ENCODE measurements around the gene PPP2R2D.

The PPP2R2D gene

DNA sequence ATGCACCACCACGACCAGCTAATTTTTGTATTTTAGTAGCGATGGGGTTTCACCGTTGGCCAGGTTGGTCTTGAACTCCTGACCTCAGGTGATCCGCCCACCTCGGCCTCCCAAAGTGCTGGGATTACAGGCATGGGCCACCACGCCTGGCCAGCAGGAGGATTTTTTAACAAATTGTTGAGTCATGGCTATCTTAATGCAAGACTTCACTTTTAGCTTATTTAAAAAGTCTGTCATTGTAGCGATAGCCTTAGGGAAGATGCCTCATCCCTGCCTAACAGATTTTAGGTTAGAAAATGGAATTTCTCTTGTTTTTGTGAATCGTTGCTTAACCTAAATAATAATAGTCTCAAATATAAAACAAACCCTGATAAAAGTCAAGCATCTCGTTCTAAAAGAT, 35.5 kb downstream of the PPP2R2D start:
- H3K4me3 ChIP-seq (ENCODE audit: low read depth, low read length): no peak overlapping the region
- no peaks in the 10 kb centered on the region for H3K9me3 ChIP-seq (ENCODE audit: control insufficient read depth, insufficient read depth, low read length)
- no peaks in the 10 kb centered on the region for H3K4me1 ChIP-seq (ENCODE audit: control insufficient read depth, insufficient read depth, low read length)
- H3K9ac ChIP-seq (ENCODE audit: low read depth, low read length): no peak overlapping the region
- peaks cover 22% of the 10 kb centered on the region for H3K36me3 ChIP-seq (ENCODE audit: control insufficient read depth, insufficient read depth, low read length)
- no peaks in the 10 kb centered on the region for H3K27me3 ChIP-seq (ENCODE audit: control insufficient read depth, insufficient read depth, low read length)

DNA sequence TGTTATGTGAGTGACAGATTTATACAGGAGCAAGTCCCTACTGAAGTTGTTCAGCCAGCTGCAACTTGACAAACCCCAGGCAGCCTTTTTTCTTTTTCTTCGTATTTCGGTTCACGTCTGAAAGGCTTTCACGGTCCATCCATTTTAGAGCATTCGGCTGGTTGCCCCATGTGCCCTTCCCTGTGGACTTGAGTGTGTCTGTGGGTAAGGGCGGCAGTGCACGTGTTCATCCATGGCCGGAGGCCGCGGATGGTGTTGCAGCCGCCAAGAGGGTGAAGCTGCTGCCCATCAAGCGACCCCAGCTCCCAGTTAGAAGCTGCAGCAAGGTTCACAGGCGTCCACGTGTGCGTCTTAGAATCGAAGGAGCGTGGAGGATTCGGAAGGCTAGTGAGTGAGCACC, 35.9 kb downstream of the PPP2R2D start:
- Histone ChIP-seq H3K27me3 (ENCODE audit: control insufficient read depth, insufficient read depth, low read length) (no peaks in the 10 kb centered on the region), H3K36me3 (ENCODE audit: control insufficient read depth, insufficient read depth, low read length) (peaks cover 22% of the 10 kb centered on the region), H3K4me3 (ENCODE audit: low read depth, low read length) (no peak overlapping the region), H3K9ac (ENCODE audit: low read depth, low read length) (no peak overlapping the region), H3K4me1 (ENCODE audit: control insufficient read depth, insufficient read depth, low read length) (no peaks in the 10 kb centered on the region), H3K9me3 (ENCODE audit: control insufficient read depth, insufficient read depth, low read length) (no peaks in the 10 kb centered on the region)

DNA sequence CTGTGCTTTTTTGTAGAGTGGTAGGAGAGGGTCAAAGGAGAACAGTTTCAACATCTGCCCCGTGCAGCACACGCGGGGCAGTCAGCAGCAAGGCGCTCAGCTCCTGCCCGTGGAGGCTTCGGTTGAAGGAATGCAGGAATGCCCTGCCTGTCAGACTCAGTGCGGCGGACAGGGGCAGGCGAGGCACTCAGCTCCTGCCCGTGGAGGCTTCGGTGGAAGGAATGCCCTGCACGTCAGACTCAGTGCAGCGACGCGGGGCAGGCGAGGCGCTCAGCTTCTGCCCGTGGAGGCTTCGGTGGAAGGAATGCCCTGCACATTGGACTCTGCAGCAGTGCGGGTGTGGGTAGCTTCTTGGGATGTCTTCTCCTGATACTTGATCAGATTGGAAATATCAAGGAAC, 37.0 kb downstream of the PPP2R2D start:
- Histone ChIP-seq H3K4me3 (ENCODE audit: low read depth, low read length) (no peak overlapping the region), H3K4me1 (ENCODE audit: control insufficient read depth, insufficient read depth, low read length) (no peaks in the 10 kb centered on the region), H3K36me3 (ENCODE audit: control insufficient read depth, insufficient read depth, low read length) (peaks cover 27% of the 10 kb centered on the region), H3K9me3 (ENCODE audit: control insufficient read depth, insufficient read depth, low read length) (no peaks in the 10 kb centered on the region), H3K9ac (ENCODE audit: low read depth, low read length) (no peak overlapping the region), H3K27me3 (ENCODE audit: control insufficient read depth, insufficient read depth, low read length) (no peaks in the 10 kb centered on the region)

DNA sequence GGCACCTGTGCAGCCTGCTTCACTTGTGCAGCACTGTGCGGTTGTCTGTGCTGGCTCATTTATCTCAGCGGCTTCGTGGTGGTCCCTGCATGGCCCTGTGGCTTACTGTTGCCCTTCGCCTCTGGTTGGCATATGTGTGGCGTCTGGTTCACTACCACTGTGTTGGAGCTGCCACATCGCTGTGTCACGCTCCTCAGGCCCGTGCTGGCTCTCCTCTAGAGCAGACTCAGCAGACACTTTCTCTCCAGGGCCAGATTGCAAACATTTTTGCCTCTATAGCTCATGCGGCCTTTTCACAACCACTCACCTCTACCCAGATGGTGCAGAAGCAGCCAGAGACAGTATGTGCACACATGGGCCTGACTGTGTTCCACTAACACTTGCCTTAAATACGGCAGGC, 37.9 kb downstream of the PPP2R2D start:
- H3K9me3 ChIP-seq (ENCODE audit: control insufficient read depth, insufficient read depth, low read length): no peaks in the 10 kb centered on the region
- H3K9ac ChIP-seq (ENCODE audit: low read depth, low read length): no peak overlapping the region
- H3K27me3 ChIP-seq (ENCODE audit: control insufficient read depth, insufficient read depth, low read length): no peaks in the 10 kb centered on the region
- H3K4me1 ChIP-seq (ENCODE audit: control insufficient read depth, insufficient read depth, low read length): no peaks in the 10 kb centered on the region
- H3K4me3 ChIP-seq (ENCODE audit: low read depth, low read length): no peak overlapping the region
- peaks cover 27% of the 10 kb centered on the region for H3K36me3 ChIP-seq (ENCODE audit: control insufficient read depth, insufficient read depth, low read length)

DNA sequence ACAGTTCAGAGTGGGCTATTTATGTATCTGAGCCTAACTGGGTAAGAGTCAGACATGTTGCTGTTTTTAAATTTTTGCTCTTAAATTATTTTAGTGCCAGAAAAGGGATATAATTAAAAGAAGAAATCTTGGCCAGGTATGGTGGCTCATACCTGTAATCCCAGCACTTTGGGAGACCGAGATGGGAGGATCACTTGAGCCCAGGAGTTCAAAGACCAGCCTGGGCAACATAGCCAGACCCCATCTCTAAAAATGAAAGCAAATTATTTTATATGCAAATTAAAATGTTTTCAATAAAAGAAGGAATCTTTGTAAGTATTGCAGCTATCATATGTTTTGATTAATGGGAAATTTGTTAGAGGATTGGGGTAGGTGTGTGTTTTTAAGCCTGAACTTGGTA, 41.6 kb downstream of the PPP2R2D start:
- H3K4me1 ChIP-seq (ENCODE audit: control insufficient read depth, insufficient read depth, low read length): no peaks in the 10 kb centered on the region
- no peak overlapping the region for H3K9ac ChIP-seq (ENCODE audit: low read depth, low read length)
- no peaks in the 10 kb centered on the region for H3K27me3 ChIP-seq (ENCODE audit: control insufficient read depth, insufficient read depth, low read length)
- H3K9me3 ChIP-seq (ENCODE audit: control insufficient read depth, insufficient read depth, low read length): no peaks in the 10 kb centered on the region
- H3K4me3 ChIP-seq (ENCODE audit: low read depth, low read length): no peak overlapping the region
- peaks cover 45% of the 10 kb centered on the region for H3K36me3 ChIP-seq (ENCODE audit: control insufficient read depth, insufficient read depth, low read length)

DNA sequence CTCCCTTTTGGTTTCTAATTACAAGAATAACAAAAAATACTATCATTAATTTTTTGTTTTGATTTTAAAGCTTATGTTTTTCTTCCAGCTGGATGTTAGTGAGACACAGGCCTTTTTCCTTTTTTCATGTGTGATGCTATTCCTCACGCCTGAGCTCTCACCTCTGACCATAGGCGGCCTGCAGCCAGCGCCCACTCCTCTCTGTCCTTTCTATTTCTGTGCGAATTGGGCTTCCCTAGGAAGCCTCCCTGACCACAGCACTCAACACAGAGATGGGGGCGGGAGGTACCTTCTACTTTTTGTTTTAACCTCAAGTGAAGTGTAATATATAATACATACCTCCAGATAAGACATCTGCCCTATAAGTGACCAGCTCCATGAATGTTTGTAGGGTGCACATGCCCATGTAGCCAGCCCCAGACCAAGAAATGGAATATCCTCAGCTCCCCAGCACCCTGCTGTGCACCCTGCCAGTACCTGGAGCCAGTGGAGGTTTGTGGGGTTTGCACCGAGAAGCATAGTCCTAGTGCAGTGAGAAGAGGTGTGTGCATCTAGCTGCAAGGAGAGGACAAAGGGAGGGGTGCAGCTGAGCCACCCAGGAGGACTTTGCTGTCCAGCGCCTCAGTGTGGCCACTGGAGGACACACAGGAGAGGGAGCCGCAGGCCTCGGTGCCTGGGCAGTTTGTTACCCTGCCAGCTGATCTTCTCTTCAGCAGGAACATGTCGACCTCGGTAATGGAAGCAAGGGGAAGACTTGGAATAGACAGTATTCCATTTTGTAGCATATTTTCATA, 42.4 kb downstream of the PPP2R2D start:
- Histone ChIP-seq H3K9ac (ENCODE audit: low read depth, low read length) (no peak overlapping the region), H3K4me3 (ENCODE audit: low read depth, low read length) (no peak overlapping the region), H3K4me1 (ENCODE audit: control insufficient read depth, insufficient read depth, low read length) (no peaks in the 10 kb centered on the region), H3K9me3 (ENCODE audit: control insufficient read depth, insufficient read depth, low read length) (no peaks in the 10 kb centered on the region), H3K36me3 (ENCODE audit: control insufficient read depth, insufficient read depth, low read length) (peaks cover 49% of the 10 kb centered on the region), H3K27me3 (ENCODE audit: control insufficient read depth, insufficient read depth, low read length) (no peaks in the 10 kb centered on the region)

DNA sequence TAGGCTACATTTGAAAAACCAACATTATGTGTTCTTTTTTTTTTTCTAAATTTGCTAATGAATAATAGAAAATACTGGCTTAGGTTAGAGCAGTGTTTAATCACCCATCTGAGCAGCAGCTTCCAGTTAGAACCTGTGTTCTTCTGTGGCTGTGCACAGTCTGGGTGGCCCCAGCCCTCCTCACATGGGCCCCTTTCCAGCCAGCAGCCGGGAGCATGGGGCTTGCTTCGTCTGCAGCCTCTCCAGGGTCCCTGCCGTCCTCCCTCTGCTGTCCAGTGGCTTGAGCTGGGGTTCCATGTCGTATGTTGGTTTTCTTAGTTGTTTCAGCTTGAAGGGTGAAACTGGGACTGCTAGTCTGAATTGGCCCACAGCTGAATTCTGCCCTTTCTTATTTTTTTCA, 43.6 kb downstream of the PPP2R2D start:
- peaks cover 53% of the 10 kb centered on the region for H3K36me3 ChIP-seq (ENCODE audit: control insufficient read depth, insufficient read depth, low read length)
- no peaks in the 10 kb centered on the region for H3K9me3 ChIP-seq (ENCODE audit: control insufficient read depth, insufficient read depth, low read length)
- H3K4me3 ChIP-seq (ENCODE audit: low read depth, low read length): no peak overlapping the region
- no peak overlapping the region for H3K9ac ChIP-seq (ENCODE audit: low read depth, low read length)
- no peaks in the 10 kb centered on the region for H3K4me1 ChIP-seq (ENCODE audit: control insufficient read depth, insufficient read depth, low read length)
- H3K27me3 ChIP-seq (ENCODE audit: control insufficient read depth, insufficient read depth, low read length): no peaks in the 10 kb centered on the region

DNA sequence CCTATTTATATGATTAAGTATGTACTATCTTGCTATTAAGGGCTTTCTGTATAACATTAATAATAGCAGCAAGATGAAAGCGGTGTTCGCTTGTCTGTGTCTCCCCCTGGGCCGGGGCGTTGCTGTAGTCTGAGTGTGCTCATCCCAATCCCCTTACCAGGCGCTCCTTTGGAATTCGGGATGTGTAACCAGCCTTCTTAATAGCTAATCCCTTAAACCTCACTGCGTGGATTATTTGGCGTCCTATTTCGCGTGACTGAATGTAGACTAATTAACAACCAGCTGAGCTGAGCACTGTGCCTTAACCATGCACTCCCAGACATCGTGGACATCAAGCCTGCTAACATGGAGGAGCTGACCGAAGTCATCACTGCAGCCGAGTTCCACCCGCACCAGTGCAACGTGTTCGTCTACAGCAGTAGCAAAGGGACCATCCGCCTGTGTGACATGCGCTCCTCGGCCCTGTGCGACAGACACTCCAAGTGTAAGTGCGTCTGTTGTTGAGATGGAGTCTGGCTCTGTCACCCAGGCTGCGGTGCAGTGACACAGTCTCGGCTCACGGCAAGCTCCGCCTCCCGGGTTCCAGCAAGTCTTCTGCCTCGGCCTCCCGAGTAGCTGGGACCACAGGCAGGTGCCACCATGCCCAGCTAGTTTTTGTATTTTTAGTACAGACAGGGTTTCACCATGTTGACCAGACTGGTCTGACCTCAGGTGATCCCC, 44.3 kb downstream of the PPP2R2D start:
- peaks cover 56% of the 10 kb centered on the region for H3K36me3 ChIP-seq (ENCODE audit: control insufficient read depth, insufficient read depth, low read length)

DNA sequence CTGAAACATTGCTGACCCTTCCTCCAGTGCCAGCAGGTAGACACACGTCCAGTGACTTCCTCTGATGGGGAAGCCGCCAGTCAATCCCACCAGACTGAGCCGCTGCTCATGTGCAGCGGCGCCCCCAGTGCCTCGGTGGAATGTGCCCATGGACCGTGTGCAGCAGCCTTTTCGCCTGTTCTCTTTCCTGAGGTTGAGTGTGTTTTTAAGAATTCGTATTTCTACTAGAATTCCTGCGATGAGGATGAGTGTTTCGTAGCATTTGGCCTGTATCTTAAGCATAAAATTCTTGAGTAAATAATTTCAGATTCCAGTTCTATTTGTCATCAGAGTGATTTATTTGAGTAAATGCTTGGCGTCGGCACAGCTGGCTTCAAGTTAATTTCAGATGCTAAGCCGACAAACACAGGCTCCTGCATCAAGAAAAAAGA, 45.5 kb downstream of the PPP2R2D start:
- Histone ChIP-seq H3K4me1 (ENCODE audit: control insufficient read depth, insufficient read depth, low read length) (no peaks in the 10 kb centered on the region), H3K36me3 (ENCODE audit: control insufficient read depth, insufficient read depth, low read length) (peaks cover 60% of the 10 kb centered on the region), H3K4me3 (ENCODE audit: low read depth, low read length) (no peak overlapping the region), H3K27me3 (ENCODE audit: control insufficient read depth, insufficient read depth, low read length) (no peaks in the 10 kb centered on the region), H3K9me3 (ENCODE audit: control insufficient read depth, insufficient read depth, low read length) (no peaks in the 10 kb centered on the region), H3K9ac (ENCODE audit: low read depth, low read length) (no peak overlapping the region)

More for the DNA sequence above, 44.3 kb downstream of the PPP2R2D start:
- H3K9me3 ChIP-seq (ENCODE audit: control insufficient read depth, insufficient read depth, low read length): no peaks in the 10 kb centered on the region
- H3K9ac ChIP-seq (ENCODE audit: low read depth, low read length): no peak overlapping the region
- H3K27me3 ChIP-seq (ENCODE audit: control insufficient read depth, insufficient read depth, low read length): no peaks in the 10 kb centered on the region
- H3K4me1 ChIP-seq (ENCODE audit: control insufficient read depth, insufficient read depth, low read length): no peaks in the 10 kb centered on the region
- no peak overlapping the region for H3K4me3 ChIP-seq (ENCODE audit: low read depth, low read length)

DNA sequence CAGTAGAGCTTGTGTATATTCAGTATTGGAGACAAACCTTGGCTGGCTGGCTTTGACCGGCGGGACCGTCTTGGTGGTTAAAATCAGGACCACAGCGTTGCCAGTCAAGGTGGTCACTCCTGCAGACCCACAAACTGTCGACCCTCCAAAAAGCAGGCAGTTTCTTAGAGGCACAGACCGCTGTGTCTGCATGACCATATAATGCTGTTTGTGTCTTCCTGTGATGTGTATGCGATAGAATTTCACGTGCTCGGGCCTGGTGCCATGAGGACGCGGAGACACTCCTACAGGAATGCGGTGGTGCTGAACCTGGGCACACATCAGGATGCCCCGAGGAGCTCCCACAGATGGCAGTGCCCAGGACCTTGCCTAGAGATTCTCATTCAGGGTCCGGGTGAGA, 46.1 kb downstream of the PPP2R2D start:
- peaks cover 61% of the 10 kb centered on the region for H3K36me3 ChIP-seq (ENCODE audit: control insufficient read depth, insufficient read depth, low read length)
- H3K4me3 ChIP-seq (ENCODE audit: low read depth, low read length): no peak overlapping the region
- no peak overlapping the region for H3K9ac ChIP-seq (ENCODE audit: low read depth, low read length)
- H3K9me3 ChIP-seq (ENCODE audit: control insufficient read depth, insufficient read depth, low read length): no peaks in the 10 kb centered on the region
- H3K27me3 ChIP-seq (ENCODE audit: control insufficient read depth, insufficient read depth, low read length): no peaks in the 10 kb centered on the region
- H3K4me1 ChIP-seq (ENCODE audit: control insufficient read depth, insufficient read depth, low read length): no peaks in the 10 kb centered on the region

DNA sequence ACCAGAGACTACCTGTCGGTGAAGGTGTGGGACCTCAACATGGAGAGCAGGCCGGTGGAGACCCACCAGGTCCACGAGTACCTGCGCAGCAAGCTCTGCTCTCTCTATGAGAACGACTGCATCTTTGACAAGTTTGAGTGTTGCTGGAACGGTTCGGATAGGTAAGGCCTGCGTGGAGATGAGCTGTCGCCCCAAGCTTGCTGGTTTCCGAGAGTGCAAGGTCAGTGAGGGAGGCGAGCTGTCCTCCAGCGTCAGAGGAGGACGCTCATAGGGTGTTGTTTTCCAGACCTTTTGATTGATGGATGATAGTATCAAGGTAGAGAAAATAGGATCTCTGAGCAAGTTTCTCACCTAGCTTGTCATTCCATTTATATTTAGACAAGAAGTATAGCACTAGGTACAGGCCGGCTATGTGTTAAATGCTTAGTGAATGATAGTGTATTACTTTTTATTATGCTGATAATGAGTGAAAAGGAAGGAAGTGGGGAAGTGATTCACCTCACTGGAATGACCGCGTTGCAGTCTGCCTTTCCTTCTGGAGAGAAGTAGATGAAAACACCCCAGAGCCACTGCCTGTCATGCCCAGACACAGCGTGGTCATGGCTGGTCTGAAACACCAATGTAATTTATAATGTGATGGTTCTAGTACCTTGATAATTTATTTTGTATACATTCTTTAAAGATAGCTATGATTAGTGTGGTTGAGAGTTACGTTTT, 47.0 kb downstream of the PPP2R2D start:
- no peak overlapping the region for H3K4me3 ChIP-seq (ENCODE audit: low read depth, low read length)
- no peaks in the 10 kb centered on the region for H3K27me3 ChIP-seq (ENCODE audit: control insufficient read depth, insufficient read depth, low read length)
- H3K9me3 ChIP-seq (ENCODE audit: control insufficient read depth, insufficient read depth, low read length): no peaks in the 10 kb centered on the region
- H3K9ac ChIP-seq (ENCODE audit: low read depth, low read length): no peak overlapping the region
- H3K4me1 ChIP-seq (ENCODE audit: control insufficient read depth, insufficient read depth, low read length): no peaks in the 10 kb centered on the region
- peaks cover 57% of the 10 kb centered on the region for H3K36me3 ChIP-seq (ENCODE audit: control insufficient read depth, insufficient read depth, low read length)
